ENCODE data around the gene XRCC6.
"Not testable (repeated sequence)": the region's sequence is repeated elsewhere in the genome, so short reads cannot be mapped to it uniquely, and the experiment has no call there.

Gene XRCC6

DNA sequence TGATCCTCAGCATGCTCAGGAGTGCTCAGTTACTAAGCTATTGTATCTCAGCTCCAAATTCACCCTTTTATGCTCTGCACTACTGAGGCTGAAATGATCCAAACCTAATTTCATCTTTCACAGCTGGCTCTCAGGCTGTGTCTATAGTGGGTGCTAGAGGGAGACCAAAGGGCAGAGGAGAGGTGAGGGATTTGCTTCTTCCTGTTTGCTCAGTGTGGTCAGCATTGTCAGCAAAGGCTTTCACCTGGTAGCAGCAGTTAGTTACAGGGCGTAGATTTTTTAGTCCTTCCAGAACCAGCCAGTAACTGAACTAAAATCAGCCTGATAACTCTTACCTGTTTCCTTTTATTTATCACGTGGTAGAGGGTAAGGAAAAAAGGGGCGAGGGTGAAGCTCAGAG is 33.2 kb downstream of the XRCC6 start:
- DNase-seq, result no peak

DNA sequence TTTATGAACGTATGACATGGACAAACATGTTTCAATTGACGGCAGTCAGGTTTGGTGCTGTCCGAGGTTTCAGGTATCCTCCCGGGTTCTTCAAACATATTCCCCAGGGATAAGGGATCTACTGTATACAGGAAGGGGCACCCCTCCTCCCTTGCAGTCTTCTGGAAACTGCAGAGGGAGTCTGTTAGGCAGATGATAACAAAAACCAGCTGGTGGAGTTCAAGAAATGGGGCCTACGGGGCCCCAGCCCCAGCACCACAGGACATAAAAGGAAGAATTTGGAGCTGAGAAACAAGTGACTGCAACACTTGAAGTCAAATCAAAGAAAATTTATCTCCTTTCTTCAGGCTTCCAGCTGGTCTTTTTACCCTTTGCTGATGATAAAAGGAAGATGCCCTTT is 35.5 kb downstream of the XRCC6 start:
- no peak for DNase-seq

- no peak for DNase-seq
These were observed 36.6 kb downstream of the XRCC6 start for GRCh38 chr22:41657709-41658108.

GRCh38 chr22:41658869-41659268 is 37.8 kb downstream of the XRCC6 start:
- DNase-seq, result no peak

- no peak for DNase-seq
These were observed 38.8 kb downstream of the XRCC6 start for GRCh38 chr22:41659941-41660340.

- no peak for DNase-seq
These were observed 39.3 kb downstream of the XRCC6 start for GRCh38 chr22:41660416-41660815.

GRCh38 chr22:41661088-41661487 is 40.0 kb downstream of the XRCC6 start:
- no peak for DNase-seq

DNA sequence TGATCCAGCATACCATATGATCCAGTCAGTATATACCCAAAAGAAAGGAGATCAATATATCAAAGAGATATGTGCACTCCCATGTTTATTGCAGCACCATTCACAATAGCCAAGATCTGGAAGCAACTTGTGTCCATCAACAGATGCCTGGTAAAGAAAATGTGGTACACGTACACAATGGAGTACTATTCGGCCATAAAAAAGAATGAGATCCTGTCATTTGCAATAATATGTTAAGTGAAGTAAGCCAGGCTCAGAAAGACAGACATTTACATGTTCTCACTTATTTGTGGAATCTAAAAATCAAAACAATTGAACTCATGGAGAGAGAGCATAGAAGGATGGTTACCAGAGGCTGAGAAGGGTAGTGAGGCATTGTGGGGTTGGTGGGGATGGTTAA is 40.6 kb downstream of the XRCC6 start:
- DNase-seq, result no peak

DNA sequence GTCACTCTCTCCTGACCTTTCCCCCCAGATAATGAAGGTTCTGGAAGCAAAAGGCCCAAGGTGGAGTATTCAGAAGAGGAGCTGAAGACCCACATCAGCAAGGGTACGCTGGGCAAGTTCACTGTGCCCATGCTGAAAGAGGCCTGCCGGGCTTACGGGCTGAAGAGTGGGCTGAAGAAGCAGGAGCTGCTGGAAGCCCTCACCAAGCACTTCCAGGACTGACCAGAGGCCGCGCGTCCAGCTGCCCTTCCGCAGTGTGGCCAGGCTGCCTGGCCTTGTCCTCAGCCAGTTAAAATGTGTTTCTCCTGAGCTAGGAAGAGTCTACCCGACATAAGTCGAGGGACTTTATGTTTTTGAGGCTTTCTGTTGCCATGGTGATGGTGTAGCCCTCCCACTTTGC is 42.5 kb downstream of the XRCC6 start:
- not testable (repeated sequence) for DNase-seq

DNA sequence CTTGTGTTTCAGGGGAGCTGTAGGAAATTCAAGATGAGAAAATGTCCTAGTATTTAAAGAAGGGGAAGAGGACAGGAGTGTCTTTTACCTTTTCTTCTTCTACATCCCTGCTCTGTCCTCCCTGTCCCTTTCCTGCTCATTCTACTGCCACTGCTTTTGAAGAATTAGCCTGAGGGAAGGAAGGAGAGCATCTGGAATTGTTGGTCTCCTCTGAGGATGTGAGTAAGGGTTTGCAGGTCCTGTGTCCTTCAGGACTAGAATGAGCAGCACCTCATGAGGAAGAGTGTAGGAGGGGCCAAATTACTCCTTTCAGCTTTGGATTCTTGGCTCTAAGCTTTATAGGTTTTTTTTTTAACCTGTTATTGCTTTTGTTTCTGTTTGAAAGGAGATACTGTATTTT is 43.4 kb downstream of the XRCC6 start:
- no peak for DNase-seq

DNA sequence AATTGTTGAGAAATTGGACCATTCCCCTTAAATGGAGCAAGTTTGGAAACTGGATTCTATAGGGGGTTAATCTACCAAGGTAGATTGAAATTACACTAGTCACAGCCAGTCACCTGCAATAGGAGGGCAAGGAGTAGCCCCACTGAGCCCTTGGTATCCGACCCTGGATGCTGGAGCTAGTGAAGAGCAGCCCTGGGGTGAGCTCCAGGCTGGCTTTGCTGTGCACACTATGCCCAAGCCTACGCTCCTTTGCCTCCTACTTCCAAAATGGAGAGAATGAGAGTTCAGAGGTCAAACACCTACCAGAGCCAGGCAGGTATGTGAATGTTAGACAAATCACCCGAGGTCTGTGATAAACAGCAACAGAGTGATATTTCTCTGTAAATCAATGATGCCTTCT is 43.9 kb downstream of the XRCC6 start:
- DNase-seq, result no peak

- DNase-seq, result no peak
These were observed 48.1 kb downstream of the XRCC6 start for GRCh38 chr22:41668971-41669911.

- not testable (repeated sequence) for DNase-seq
These were observed 51.0 kb downstream of the XRCC6 start for GRCh38 chr22:41672096-41672495.

- no peak for DNase-seq
These were observed 51.9 kb downstream of the XRCC6 start for GRCh38 chr22:41672780-41673509.

GRCh38 chr22:41674846-41675340 is 53.8 kb downstream of the XRCC6 start:
- no peak for DNase-seq

- DNase-seq, result no peak
These were observed 55.0 kb downstream of the XRCC6 start for GRCh38 chr22:41676134-41676533.

GRCh38 chr22:41681616-41682015 is 60.5 kb downstream of the XRCC6 start:
- peak in 1 of 2 experiments; percentile 17 for DNase-seq

GRCh38 chr22:41682033-41682807 is 61.1 kb downstream of the XRCC6 start:
- DNase-seq, result peak; percentile 46 to 67

DNA sequence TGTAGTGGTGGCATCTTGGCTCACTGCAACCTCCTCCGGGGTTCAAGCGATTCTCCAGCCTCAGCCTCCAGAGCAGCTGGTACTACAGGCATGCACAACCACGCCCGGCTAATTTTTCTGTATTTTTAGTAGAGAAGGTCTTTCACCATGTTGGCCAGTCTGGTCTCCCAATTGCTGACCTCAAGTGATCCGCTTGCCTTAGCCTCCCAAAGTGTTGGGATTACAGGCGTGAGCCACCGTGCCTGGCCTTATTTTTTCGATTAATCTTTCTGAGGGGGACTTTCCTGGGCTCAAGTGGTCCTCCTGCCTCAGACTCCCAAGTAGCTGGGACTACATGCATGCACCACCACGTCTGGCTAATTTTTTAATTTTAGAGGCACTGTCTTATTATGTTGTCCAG is 62.0 kb downstream of the XRCC6 start:
- DNase-seq, result no peak

DNA sequence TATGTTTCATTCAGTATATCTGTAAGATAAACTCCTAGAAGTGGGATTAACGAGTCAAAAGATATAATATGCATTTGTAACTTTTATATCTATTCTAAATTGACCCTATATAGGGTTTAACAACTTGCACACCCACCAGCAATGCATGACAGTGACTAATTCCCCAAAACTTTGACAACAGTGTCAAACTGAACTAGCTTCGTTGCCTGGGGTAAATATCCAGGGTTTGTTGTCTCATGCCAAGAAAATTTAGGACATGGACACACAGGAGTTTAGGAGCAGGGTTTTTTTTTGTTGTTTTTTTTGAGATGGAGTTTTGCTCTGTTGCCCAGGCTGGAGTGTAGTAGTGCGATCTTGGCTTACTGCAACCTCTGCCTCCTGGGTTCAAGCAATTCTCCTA is 62.5 kb downstream of the XRCC6 start:
- no peak for DNase-seq

GRCh38 chr22:41684194-41684593 is 63.1 kb downstream of the XRCC6 start:
- no peak for DNase-seq

DNA sequence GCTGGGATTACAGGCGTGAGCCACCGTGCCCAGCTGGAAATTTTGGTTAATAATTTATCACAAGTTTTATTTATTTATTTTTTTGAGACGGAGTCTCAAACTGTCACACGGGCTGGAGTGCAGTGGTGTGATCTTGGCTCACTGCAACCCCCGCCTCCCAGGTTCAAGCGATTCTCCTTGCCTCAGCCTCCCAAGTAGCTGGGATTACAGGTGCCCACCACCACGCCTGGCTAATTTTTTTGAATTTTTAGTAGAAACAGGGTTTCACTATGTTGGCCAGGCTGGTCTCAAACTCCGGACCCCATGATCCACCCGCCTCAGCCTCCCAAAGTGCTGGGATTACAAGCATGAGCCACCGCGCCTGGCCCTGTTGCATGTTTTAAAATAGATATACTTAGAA is 65.8 kb downstream of the XRCC6 start:
- not testable (repeated sequence) for DNase-seq

GRCh38 chr22:41687901-41688364 is 66.8 kb downstream of the XRCC6 start:
- peak in 1 of 2 experiments; percentile 47 for DNase-seq

Measured in NCI-H526 (cell line).